Right atrium auricular region (tissue), 2 donors: ENCODE results near the gene STAP2. TPM values are rescaled to one million over a fixed set of nuclear protein-coding genes. Genes with fewer than 3 reads are reported as not detected.
"Not testable (repeated sequence)": the region's sequence is repeated elsewhere in the genome, so short reads cannot be mapped to it uniquely, and the experiment has no call there.

Experiments
- DNase-seq: peaks from one replicate; pipeline ENCODE4 v3.0.0-alpha.2; 2019; ENCODE audit warnings: low spot score
- H3K27ac ChIP-seq, 2 donors: fragments of 200-600 bp; sonication (generic); 1 replicate in 1 of 2; 2 replicates in 1 of 2; pipeline ENCODE4 v1.5.1; 2016 to 2019
- H3K27me3 ChIP-seq, 2 donors: fragments of 200-600 bp; sonication (generic); one replicate each; pipeline versions ENCODE4 v1.5.1 to v1.6.0; 2017 to 2019
- H3K36me3 ChIP-seq: fragments of 200-600 bp; sonication (generic); one replicate; pipeline ENCODE4 v1.5.1; 2016
- H3K4me1 ChIP-seq, 2 donors: fragments of 200-600 bp; sonication (generic); one replicate each; pipeline versions ENCODE4 v1.5.1 to v1.6.0; 2017 to 2019
- H3K4me3 ChIP-seq, 2 donors: fragments of 200-600 bp; sonication (generic); 1 replicate in 1 of 2; 2 replicates in 1 of 2; pipeline ENCODE4 v1.5.1; 2017 to 2019; ENCODE audit warnings: mild to moderate bottlenecking in 1 of 2, moderate library complexity in 1 of 2
- H3K9me3 ChIP-seq, 2 donors: fragments of 200-600 bp; sonication (generic); one replicate each; pipeline ENCODE4 v1.5.1; 2019
- total RNA-seq, 2 donors: library from RNA; depleted of rRNA; stranded (reverse); fragments of >200 nt; gene quantifications; one replicate each; pipeline ENCODE4 v1.1.0, GENCODE V29; 2016
- TF ChIP-seq, protein P1 (sequence below), 2 donors: fragments of 200-600 bp; sonication (generic); IDR thresholded peaks; one replicate each; pipeline ENCODE4 v1.5.1; 2019; ENCODE audit warnings: antibody characterized with exemption in 2 of 2

Gene STAP2
- total RNA-seq, 2 donors from 2014 or later: 4.8 to 11.8 TPM

DNA sequence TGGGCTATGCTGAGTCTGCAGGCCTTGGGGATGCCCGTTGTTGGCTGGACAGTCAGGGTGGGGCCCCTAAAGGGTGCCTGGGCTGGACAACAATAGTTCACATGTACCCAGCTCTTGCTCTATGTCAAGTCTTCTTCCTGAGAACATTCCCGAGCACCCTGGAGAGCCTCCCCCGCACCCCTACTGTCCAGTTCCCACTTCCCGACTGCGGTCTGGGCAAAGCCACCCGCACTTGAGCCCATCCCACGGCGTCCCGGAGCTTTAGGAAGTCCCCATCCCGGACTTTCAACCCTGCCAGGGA lies 3.6 kb upstream of the STAP2 start:
- peaks cover 0 to 23% of the 10 kb centered on the region in 2 donors for H3K4me1 ChIP-seq
- no peak for DNase-seq
- peak overlapping the region; percentile 87 to 96 for H3K27ac ChIP-seq
- no peaks in the 10 kb centered on the region for H3K27me3 ChIP-seq
- TF ChIP-seq, protein P1, sequence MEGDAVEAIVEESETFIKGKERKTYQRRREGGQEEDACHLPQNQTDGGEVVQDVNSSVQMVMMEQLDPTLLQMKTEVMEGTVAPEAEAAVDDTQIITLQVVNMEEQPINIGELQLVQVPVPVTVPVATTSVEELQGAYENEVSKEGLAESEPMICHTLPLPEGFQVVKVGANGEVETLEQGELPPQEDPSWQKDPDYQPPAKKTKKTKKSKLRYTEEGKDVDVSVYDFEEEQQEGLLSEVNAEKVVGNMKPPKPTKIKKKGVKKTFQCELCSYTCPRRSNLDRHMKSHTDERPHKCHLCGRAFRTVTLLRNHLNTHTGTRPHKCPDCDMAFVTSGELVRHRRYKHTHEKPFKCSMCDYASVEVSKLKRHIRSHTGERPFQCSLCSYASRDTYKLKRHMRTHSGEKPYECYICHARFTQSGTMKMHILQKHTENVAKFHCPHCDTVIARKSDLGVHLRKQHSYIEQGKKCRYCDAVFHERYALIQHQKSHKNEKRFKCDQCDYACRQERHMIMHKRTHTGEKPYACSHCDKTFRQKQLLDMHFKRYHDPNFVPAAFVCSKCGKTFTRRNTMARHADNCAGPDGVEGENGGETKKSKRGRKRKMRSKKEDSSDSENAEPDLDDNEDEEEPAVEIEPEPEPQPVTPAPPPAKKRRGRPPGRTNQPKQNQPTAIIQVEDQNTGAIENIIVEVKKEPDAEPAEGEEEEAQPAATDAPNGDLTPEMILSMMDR (IDR thresholded peaks at IDR 0.05): no peak
- H3K9me3 ChIP-seq: no peaks in the 10 kb centered on the region
- no peaks in the 10 kb centered on the region for H3K36me3 ChIP-seq
- H3K4me3 ChIP-seq: peak overlapping the region; percentile 66 to 72

DNA sequence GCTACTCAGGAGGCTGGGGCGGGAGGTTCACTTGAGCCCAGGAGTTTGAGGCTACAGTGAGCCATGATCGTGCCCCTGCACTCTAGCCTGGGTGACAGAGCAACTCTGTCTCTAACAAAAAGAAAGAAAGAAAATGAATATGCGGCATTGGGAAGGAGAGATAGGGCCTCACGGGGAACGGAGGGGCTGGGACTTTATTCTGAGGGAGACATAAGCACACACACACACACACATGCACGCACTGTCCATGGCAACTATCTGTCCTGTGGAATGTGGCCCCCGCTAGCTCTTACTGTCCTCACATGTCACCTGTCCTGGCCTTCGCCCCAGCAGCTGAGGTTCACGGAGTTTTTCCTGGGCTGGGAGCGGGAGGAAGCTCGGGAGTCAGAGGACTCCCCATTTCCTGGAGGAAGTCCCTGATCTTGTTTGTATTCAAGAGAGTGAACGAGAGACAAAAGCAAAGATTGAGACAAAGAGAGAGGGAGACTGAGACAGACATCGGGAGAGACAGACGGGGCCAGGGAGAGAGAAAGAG lies 654 bp downstream of the STAP2 start:
- Histone ChIP-seq H3K9me3 (no peaks in the 10 kb centered on the region), H3K4me3 (peak overlapping the region; percentile 28 to 52), H3K27ac (peak overlapping the region; percentile 6 to 67), H3K27me3 (no peaks in the 10 kb centered on the region), H3K36me3 (no peaks in the 10 kb centered on the region), H3K4me1 (peaks cover 0 to 16% of the 10 kb centered on the region in 2 donors)
- no peak for DNase-seq
- TF ChIP-seq, protein P1 (IDR thresholded peaks at IDR 0.05): no peak

GRCh38 chr19:4334929-4335570 lies 3.6 kb downstream of the STAP2 start:
- TF ChIP-seq, protein P1 (IDR thresholded peaks at IDR 0.05): no peak
- Histone ChIP-seq H3K27ac (no peak overlapping the region), H3K27me3 (no peaks in the 10 kb centered on the region), H3K4me3 (no peak overlapping the region), H3K36me3 (no peaks in the 10 kb centered on the region), H3K4me1 (peaks cover 0 to 10% of the 10 kb centered on the region in 2 donors), H3K9me3 (no peaks in the 10 kb centered on the region)
- no peak for DNase-seq

DNA sequence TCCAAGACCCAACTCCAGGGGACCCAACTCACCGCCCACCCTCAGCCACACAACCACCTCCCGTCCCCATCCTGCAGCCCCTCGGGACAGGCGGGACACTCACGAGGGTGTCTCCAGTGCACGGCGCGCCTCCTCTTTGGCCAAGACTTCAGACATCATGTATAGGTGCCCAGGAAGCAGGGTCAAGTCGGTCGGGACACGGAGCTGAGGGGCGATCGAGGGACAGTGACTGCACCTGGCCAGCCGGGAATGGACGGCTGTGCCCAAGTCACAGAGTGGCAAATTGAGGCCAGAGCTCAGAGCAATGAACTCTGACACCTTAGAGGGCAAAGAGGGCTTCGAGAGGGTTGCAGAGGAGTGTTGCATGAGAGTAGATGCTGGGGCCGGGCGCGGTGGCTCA lies 8.8 kb downstream of the STAP2 start:
- DNase-seq: no peak
- H3K4me3 ChIP-seq: no peak overlapping the region
- H3K36me3 ChIP-seq: no peaks in the 10 kb centered on the region
- H3K4me1 ChIP-seq: peaks cover 0 to 24% of the 10 kb centered on the region in 2 donors
- no peaks in the 10 kb centered on the region for H3K27me3 ChIP-seq
- H3K27ac ChIP-seq: no peak overlapping the region
- H3K9me3 ChIP-seq: no peaks in the 10 kb centered on the region
- TF ChIP-seq, protein P1 (IDR thresholded peaks at IDR 0.05): no peak

DNA sequence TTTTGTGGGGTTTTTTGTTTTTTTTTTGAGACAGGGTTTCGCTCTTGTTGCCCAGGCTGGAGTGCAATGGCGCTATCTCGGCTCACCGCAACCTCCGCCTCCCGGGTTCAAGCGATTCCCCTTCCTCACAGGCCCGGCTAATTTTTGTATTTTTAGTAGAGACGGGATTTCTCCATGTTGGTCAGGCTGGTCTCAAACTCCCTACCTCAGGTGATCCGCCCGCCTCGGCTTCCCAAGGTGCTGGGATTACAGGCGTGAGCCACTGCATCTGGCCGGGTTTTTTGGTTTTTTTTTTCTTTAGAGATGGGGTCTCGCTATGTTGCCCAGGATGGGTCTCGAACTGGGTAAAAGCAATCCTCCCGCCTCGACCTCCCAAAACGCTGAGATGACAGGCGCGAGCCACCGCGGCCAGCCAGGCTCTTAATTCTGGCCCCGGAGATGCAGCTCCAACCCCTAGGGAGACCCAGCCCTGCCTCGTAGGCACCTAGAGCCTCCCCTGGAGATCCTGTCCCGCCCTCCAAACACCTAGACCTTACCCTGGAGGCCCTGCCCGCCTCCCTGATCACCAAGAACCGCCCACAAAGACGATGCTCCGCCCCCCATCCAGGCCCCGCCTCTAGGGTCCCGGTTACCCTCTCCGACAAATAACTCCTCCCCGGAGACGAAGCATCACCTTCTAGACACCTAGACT lies 9.5 kb downstream of the STAP2 start:
- Histone ChIP-seq H3K27ac (peak overlapping the region; percentile 32 to 35), H3K4me3 (peak overlapping the region; percentile 39 to 56)
- not testable (repeated sequence) for DNase-seq

GRCh38 chr19:4328243-4328990 lies 10.2 kb downstream of the STAP2 start:
- peaks cover 0 to 24% of the 10 kb centered on the region in 2 donors for H3K4me1 ChIP-seq
- H3K27ac ChIP-seq: peak overlapping the region; percentile 57 to 69
- no peaks in the 10 kb centered on the region for H3K9me3 ChIP-seq
- peak; percentile 96 for DNase-seq
- peak overlapping the region; percentile 52 to 56 for H3K4me3 ChIP-seq
- no peaks in the 10 kb centered on the region for H3K27me3 ChIP-seq
- TF ChIP-seq, protein P1 (IDR thresholded peaks at IDR 0.05): no peak
- H3K36me3 ChIP-seq: no peaks in the 10 kb centered on the region

More for the DNA sequence above, 9.5 kb downstream of the STAP2 start:
- H3K27me3 ChIP-seq, H3K9me3 ChIP-seq, H3K36me3 ChIP-seq: not testable (repeated sequence)
- H3K4me1 ChIP-seq: peaks cover 0 to 24% of the 10 kb centered on the region in 2 donors
